ENCODE results near the gene CBLB. TPM values are rescaled to one million over a fixed set of nuclear protein-coding genes. Genes with fewer than 3 reads are reported as not detected.

The CBLB gene
- total and polyA plus RNA-seq, 2 of the 4 experiments (the other 2 are of a cell fraction), result 10.1 to 20.1 TPM

GRCh38 chr3:105906345-105906744 lies 37.5 kb upstream of the CBLB start:
- Histone ChIP-seq H3K23ac (ENCODE audit: low read depth, low read length) (no peak overlapping the region), H3K18ac (ENCODE audit: low read depth, low read length) (peak overlapping the region; percentile 83; the same call in 1 of the 2 replicates), H3K4me1 (ENCODE audit: control insufficient read depth, insufficient read depth, low read length) (peaks cover 5% of the 10 kb centered on the region; the same call in 1 of the 2 replicates), H3K36me3 (ENCODE audit: control insufficient read depth, insufficient read depth, low read length) (no peaks in the 10 kb centered on the region), H3K9me3 (ENCODE audit: control insufficient read depth, insufficient read depth, low read length) (no peaks in the 10 kb centered on the region), H3K79me1 (ENCODE audit: low read depth in 1 of 2, low read length in 2 of 2) (no peaks in the 10 kb centered on the region), H2BK15ac (ENCODE audit: low read depth, low read length) (no peak overlapping the region; the same call in 2 of the 3 replicates), H3K27ac (ENCODE audit: insufficient read depth, low read length) (no peak overlapping the region), H3K14ac (replicated peaks; ENCODE audit: low read depth, low read length) (no peak overlapping the region), H3K4me3 (ENCODE audit: insufficient read depth, low read depth, low read length) (no peak overlapping the region), H3K4ac (ENCODE audit: low read depth, low read length) (no peak overlapping the region), H4K91ac (ENCODE audit: insufficient read depth, low read depth, low read length) (no peak overlapping the region), H2AK9ac (replicated peaks; ENCODE audit: low read depth, low read length, poor library complexity) (no peak overlapping the region), H2AFZ (replicated peaks; ENCODE audit: low read length, poor library complexity) (no peak overlapping the region), H3K9me1 (ENCODE audit: insufficient read depth, low read length) (no peaks in the 10 kb centered on the region), H3K4me2 (ENCODE audit: low read depth, low read length) (no peak overlapping the region), H4K20me1 (ENCODE audit: insufficient read depth, low read length) (no peaks in the 10 kb centered on the region), H2BK120ac (ENCODE audit: low read depth, low read length) (no peak overlapping the region), H2BK5ac (ENCODE audit: low read depth, low read length, poor library complexity, severe bottlenecking) (no peak overlapping the region), H3K9ac (ENCODE audit: low read depth, low read length) (no peak overlapping the region), H3K56ac (ENCODE audit: extremely low read depth, insufficient read depth, low read length) (no peak overlapping the region), H2AK5ac (ENCODE audit: low read depth, low read length) (no peak overlapping the region), H4K8ac (ENCODE audit: low read depth in 2 of 2, low read length in 2 of 2) (no peak overlapping the region), H2BK20ac (ENCODE audit: low read depth, low read length) (no peak overlapping the region; the same call in 1 of the 2 replicates), H4K5ac (ENCODE audit: low read depth, low read length) (peak overlapping the region; percentile 36; the same call in 1 of the 2 replicates), H3K27me3 (ENCODE audit: control insufficient read depth, insufficient read depth, low read length) (no peaks in the 10 kb centered on the region)
- ChIA-PET POLR2A (ENCODE audit: unreplicated experiment) (no interaction called here), CTCF (no interaction called here)
- dilution Hi-C loops (cut with HindIII; ENCODE audit: low sequenced_read_pairs, unreplicated experiment) (no loop called here), in situ Hi-C loops (cut with MboI; ENCODE audit: low sequenced_read_pairs) (no loop called here), intact Hi-C loops (cut with micrococcal nuclease) (no loop called here)
- WGBS, 2 experiments (ENCODE audit: extremely low coverage in 2 of 2, insufficient read length in 1 of 2), result no CpG with 5 or more reads among the region's 1 CpG
- no TSS peak for BruUV-seq (replicated peaks)
- ATAC-seq (ENCODE audit: low read depth), result no peak
- TF ChIP-seq CHD1 (IDR thresholded peaks at IDR 0.05; ENCODE audit: low read depth, low read length) (no peak), NFE2L2 (IDR thresholded peaks at IDR 0.05; ENCODE audit: low read depth, low read length) (no peak), ELK1 (IDR thresholded peaks at IDR 0.05; ENCODE audit: borderline replicate concordance, low read depth, low read length) (no peak), MXI1 (IDR thresholded peaks at IDR 0.05; ENCODE audit: borderline replicate concordance, low read depth, low read length) (no peak), FOS (IDR thresholded peaks at IDR 0.05; ENCODE audit: low read depth, low read length) (no peak), RFX5 (IDR thresholded peaks at IDR 0.05; ENCODE audit: low read depth, low read length) (no peak), RCOR1 (IDR thresholded peaks at IDR 0.05; ENCODE audit: insufficient replicate concordance, low read length) (no peak), CEBPB (IDR thresholded peaks at IDR 0.05; ENCODE audit: low read depth, low read length) (no peak)
- DNase-seq, result no peak
